Lower leg skin (tissue), 4 donors: ENCODE measurements around the gene ETS1. TPM values are rescaled to one million over a fixed set of nuclear protein-coding genes. Genes with fewer than 3 reads are reported as not detected.

Experiments used
- DNase-seq, 2 donors: peaks; one replicate each; pipeline ENCODE4 v3.0.0-alpha.2; 2019; ENCODE audit warnings: low spot score in 2 of 2
- H3K4me3 ChIP-seq: fragments of 200-600 bp; sonication (generic); 2 replicates; pipeline ENCODE4 v1.5.1; 2017; ENCODE audit warnings: mild to moderate bottlenecking, low read depth; ENCODE audit not compliant: poor library complexity, severe bottlenecking
- POLR2A ChIP-seq, 2 donors: fragments of 450-650 bp; IDR thresholded peaks; one replicate each; pipeline ENCODE4 v1.6.1; 2016 to 2017; ENCODE audit warnings: antibody characterized with exemption in 2 of 2, mild to moderate bottlenecking in 1 of 2, moderate library complexity in 1 of 2
- WGBS, 2 donors: methylation state at CpG; one replicate each; pipeline ENCODE4 v1.1.5; 2018; 5-methylcytosine and 5-hydroxymethylcytosine counted together
- intact Hi-C: fragments of 100-400 bp; cut with DNase I; formaldehyde crosslinking; loops from one replicate; pipeline ENCODE4 v1.15.0; 2023; ENCODE audit warnings: low total_unique reads
- total RNA-seq, 4 donors: library from RNA; depleted of rRNA; stranded (reverse); fragments of >200 nt; gene quantifications; one replicate each; pipeline ENCODE4 v1.1.0, GENCODE V29; 2016
- TF ChIP-seq, protein P1 (sequence below), 3 donors: fragments of 450-650 bp; IDR thresholded peaks; one replicate each; pipeline ENCODE4 v1.5.1; 2016; ENCODE audit warnings: antibody characterized with exemption in 3 of 3, mild to moderate bottlenecking in 3 of 3, moderate library complexity in 2 of 3

Gene ETS1
- total RNA-seq, 4 donors from 2014 or later = 20.6 to 38.7 (median 21.8) TPM

DNA sequence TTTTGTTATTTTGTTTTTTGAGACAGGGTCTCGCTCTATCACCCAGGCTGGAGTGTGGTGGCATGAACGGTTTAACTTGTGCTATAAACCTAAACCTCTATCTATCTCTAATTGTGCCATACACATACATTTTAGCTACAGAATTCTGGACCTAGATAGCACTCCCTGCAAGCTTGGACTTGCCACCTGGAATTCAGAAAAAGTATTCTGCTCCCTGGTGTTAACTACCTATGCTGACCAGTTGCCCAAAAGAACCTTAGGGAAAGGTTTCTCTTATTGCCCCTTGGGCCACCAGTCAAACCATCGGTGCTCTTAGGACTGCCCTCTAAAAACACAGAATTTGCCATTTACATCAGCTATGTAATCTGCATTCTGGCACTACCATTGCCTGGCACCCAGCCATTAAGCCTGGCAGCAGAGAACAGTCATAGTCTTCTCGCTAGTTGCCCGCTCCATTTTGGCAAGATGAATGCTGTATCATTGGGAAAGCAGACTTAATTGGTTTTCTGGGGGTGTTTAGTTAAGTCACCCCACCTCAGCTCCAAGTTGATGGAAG is 55.3 kb downstream of the ETS1 start:
- TF ChIP-seq, protein P1, sequence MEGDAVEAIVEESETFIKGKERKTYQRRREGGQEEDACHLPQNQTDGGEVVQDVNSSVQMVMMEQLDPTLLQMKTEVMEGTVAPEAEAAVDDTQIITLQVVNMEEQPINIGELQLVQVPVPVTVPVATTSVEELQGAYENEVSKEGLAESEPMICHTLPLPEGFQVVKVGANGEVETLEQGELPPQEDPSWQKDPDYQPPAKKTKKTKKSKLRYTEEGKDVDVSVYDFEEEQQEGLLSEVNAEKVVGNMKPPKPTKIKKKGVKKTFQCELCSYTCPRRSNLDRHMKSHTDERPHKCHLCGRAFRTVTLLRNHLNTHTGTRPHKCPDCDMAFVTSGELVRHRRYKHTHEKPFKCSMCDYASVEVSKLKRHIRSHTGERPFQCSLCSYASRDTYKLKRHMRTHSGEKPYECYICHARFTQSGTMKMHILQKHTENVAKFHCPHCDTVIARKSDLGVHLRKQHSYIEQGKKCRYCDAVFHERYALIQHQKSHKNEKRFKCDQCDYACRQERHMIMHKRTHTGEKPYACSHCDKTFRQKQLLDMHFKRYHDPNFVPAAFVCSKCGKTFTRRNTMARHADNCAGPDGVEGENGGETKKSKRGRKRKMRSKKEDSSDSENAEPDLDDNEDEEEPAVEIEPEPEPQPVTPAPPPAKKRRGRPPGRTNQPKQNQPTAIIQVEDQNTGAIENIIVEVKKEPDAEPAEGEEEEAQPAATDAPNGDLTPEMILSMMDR (IDR thresholded peaks at IDR 0.05) = no peak
- TF ChIP-seq POLR2A (IDR thresholded peaks at IDR 0.05) = no peak
- WGBS, 2 donors = 54 to 63% methylated on average over 5 of the region's 5 CpGs
- intact Hi-C loops = no loop called here
- DNase-seq = no peak
- H3K4me3 ChIP-seq = no peak overlapping the region

DNA sequence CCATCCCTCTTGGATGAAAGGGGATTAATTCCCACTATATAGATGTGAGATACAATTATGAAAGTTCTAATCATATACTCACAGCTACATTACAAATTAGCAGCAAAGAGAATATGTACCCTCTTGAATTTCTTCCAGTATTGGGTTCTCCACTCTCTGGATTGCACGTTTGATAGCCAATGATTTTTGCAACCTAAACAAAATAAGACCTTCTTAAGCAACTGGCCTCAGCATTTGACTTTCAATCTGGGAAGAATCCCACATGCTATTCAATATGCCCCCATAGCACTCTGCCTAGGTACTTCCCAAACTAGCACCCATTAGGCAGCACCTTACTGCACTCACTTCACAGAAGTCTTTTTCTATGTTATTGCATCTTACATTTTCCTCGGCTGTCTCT is 55.8 kb downstream of the ETS1 start:
- DNase-seq = no peak
- no peak overlapping the region for H3K4me3 ChIP-seq
- intact Hi-C loops = no loop called here
- no peak for TF ChIP-seq POLR2A (IDR thresholded peaks at IDR 0.05)
- TF ChIP-seq, protein P1 (IDR thresholded peaks at IDR 0.05) = no peak
- 68 to 72% methylated on average over 2 of the region's 2 CpGs for WGBS, 2 donors

DNA sequence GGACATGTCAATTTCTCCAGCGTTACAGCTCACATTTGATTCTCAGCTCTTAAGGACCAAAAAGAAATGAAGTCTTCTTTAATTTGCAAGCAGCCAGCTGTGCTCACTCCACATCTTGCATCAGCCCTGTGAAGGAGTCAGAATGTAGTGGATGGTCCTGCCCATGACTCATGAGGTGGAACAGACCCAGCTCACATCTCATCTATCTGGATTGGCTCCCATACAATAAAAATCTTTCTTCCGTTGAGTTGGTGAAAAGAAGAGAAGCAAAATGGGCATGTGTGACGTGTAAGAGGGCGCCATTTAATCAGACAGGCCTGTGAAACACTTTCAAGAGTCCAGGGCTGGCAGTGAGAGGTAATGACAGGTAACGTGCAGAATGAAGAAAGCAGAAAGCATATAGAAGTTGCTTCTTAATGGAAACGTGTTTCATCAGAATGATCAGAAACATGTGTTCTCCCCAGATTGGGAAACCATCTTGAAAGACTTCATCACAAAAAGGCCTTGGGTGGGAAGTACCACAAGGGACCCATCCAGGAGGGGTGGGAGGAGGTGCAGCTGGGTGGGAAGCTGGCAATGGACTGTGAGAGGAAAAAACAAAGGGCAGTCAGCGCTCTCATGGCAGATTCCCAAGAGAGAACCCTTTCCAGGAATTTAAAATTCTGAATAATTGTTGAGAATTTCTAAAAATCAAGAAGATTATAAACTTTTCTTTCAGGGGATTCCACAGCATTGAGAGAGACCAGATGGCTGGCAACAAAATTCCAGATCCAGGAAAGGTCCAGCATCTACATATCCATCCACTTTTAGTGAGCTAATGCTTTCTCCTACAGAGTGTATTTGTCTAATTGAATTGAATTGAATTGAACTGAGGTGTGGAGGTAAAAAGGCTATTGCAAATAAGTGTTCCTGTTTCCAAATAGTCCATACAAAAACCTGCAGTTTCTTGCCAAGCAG is 57.0 kb downstream of the ETS1 start:
- DNase-seq = no peak
- TF ChIP-seq POLR2A (IDR thresholded peaks at IDR 0.05) = no peak
- TF ChIP-seq, protein P1 (IDR thresholded peaks at IDR 0.05) = no peak
- 43 to 45% methylated on average over 7 of the region's 7 CpGs for WGBS, 2 donors
- no peak overlapping the region for H3K4me3 ChIP-seq
- intact Hi-C loops = no loop called here

DNA sequence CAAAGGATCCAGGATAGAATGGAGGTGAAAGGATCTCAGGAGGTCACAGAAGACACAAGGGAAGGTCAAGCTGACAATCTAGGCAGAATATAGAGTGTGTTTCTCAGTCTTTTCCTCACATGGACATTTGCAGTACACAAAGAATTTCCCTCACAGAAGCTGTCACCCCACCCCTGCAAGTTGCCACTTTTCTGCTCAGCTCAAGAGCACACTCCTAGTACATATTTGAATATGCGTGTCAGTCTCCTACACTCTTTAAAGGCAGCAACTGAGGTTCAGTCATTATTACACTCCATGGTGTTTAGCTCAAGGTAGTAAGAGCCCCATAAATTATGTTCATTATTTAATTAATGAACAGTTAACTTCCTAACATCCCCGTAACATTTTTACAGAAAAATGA is 59.1 kb downstream of the ETS1 start:
- DNase-seq = no peak
- WGBS, 2 donors = 96% methylated on average over 2 of the region's 2 CpGs
- TF ChIP-seq, protein P1 (IDR thresholded peaks at IDR 0.05) = no peak
- no peak for TF ChIP-seq POLR2A (IDR thresholded peaks at IDR 0.05)
- intact Hi-C loops = no loop called here
- no peak overlapping the region for H3K4me3 ChIP-seq

DNA sequence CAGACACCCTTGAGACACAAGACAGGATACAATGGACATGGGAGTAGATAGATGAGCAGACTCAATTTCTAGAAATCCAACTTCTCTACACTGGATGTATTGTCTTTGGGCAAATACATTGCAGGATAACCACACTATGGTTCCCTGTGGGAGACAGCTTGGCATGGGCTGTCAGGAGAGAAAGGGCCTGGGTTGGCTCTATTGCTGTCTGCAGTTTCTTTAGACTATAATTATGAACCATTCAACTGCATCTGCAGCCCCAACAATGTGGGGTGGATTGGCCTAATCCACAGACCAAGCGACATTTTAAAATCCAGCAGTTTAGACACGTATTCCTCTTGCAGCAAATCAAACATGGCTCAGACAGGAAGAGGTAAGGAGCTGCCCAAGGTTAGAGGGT is 60.3 kb downstream of the ETS1 start:
- TF ChIP-seq POLR2A (IDR thresholded peaks at IDR 0.05) = no peak
- TF ChIP-seq, protein P1 (IDR thresholded peaks at IDR 0.05) = no peak
- 93 to 97% methylated on average over 2 of the region's 2 CpGs for WGBS, 2 donors
- DNase-seq = no peak
- intact Hi-C loops = no loop called here
- no peak overlapping the region for H3K4me3 ChIP-seq
